ENCODE results near the gene NUDT22.
A peak's percentile ranks its signal among the peaks of the same experiment; 100 is the strongest.

NUDT22 gene

GRCh38 chr11:64207256-64208085, 18.6 kb upstream of the NUDT22 start:
- peak; percentile 93 for DNase-seq (ENCODE audit: low spot score)

GRCh38 chr11:64208086-64208795, 17.8 kb upstream of the NUDT22 start:
- no peak for DNase-seq (ENCODE audit: low spot score)

GRCh38 chr11:64208796-64209562, 17.1 kb upstream of the NUDT22 start:
- no peak for DNase-seq (ENCODE audit: low spot score)

GRCh38 chr11:64209563-64209843, 16.6 kb upstream of the NUDT22 start:
- DNase-seq (ENCODE audit: low spot score): no peak

- no peak for DNase-seq (ENCODE audit: low spot score)
These were observed 15.6 kb upstream of the NUDT22 start for GRCh38 chr11:64210301-64211020.

- DNase-seq (ENCODE audit: low spot score): no peak
These were observed 14.7 kb upstream of the NUDT22 start for GRCh38 chr11:64211181-64211872.

GRCh38 chr11:64216879-64217278, 9.2 kb upstream of the NUDT22 start:
- DNase-seq (ENCODE audit: low spot score): no peak

GRCh38 chr11:64218628-64219353, 7.3 kb upstream of the NUDT22 start:
- DNase-seq (ENCODE audit: low spot score): no peak

GRCh38 chr11:64219354-64219684, 6.8 kb upstream of the NUDT22 start:
- no peak for DNase-seq (ENCODE audit: low spot score)

- no peak for DNase-seq (ENCODE audit: low spot score)
These were observed 6.3 kb upstream of the NUDT22 start for GRCh38 chr11:64219755-64220154.

GRCh38 chr11:64220271-64220670, 5.8 kb upstream of the NUDT22 start:
- no peak for DNase-seq (ENCODE audit: low spot score)

GRCh38 chr11:64220798-64221197, 5.3 kb upstream of the NUDT22 start:
- DNase-seq (ENCODE audit: low spot score): no peak

GRCh38 chr11:64222651-64223000, 3.4 kb upstream of the NUDT22 start:
- no peak for DNase-seq (ENCODE audit: low spot score)

- no peak for DNase-seq (ENCODE audit: low spot score)
These were observed 2.9 kb upstream of the NUDT22 start for GRCh38 chr11:64223001-64223651.

GRCh38 chr11:64224151-64224890, 1.8 kb upstream of the NUDT22 start:
- DNase-seq (ENCODE audit: low spot score): no peak

- no peak for DNase-seq (ENCODE audit: low spot score)
These were observed 1.0 kb upstream of the NUDT22 start for GRCh38 chr11:64224891-64225607.

- no peak for DNase-seq (ENCODE audit: low spot score)
These were observed 505 bp downstream of the NUDT22 start for GRCh38 chr11:64226507-64227051.

GRCh38 chr11:64227405-64227956, 1.4 kb downstream of the NUDT22 start:
- DNase-seq (ENCODE audit: low spot score): no peak
